ENCODE data around the gene STK16.
"Not testable (repeated sequence)": the region's sequence is repeated elsewhere in the genome, so short reads cannot be mapped to it uniquely, and the experiment has no call there.

STK16 gene

GRCh38 chr2:219245148-219245898 lies at the start of gene STK16, which contains the start of gene GLB1L:
STK16 (plus strand) TSS chr2:219245479; CDS start chr2:219246000, 521 bp downstream.
GLB1L (minus strand) TSS chr2:219245444; CDS start chr2:219243573, 1,871 bp downstream.
- no peaks in the 10 kb centered on the region for H3K27me3 Mint-ChIP-seq
- H3K9me3 Mint-ChIP-seq, result no peaks in the 10 kb centered on the region
- H3K36me3 Mint-ChIP-seq, result peaks cover 7% of the 10 kb centered on the region
- H3K27ac Mint-ChIP-seq, result peak within 1 kb of the TSS; percentile 97
- peak within 1 kb of the TSS; percentile 98 for H3K4me3 Mint-ChIP-seq
- H3K4me1 Mint-ChIP-seq, result peaks cover 65% of the 10 kb centered on the region

GRCh38 chr2:219197388-219197787 lies 47.9 kb upstream of the STK16 start:
- no peaks in the 10 kb centered on the region for H3K36me3 Mint-ChIP-seq
- no peak overlapping the region for H3K4me3 Mint-ChIP-seq
- H3K4me1 Mint-ChIP-seq, result peaks cover 11% of the 10 kb centered on the region

GRCh38 chr2:219198974-219199373 lies 46.3 kb upstream of the STK16 start:
- Mint-ChIP-seq H3K27ac (no peak overlapping the region), H3K9me3 (no peaks in the 10 kb centered on the region), H3K36me3 (no peaks in the 10 kb centered on the region), H3K4me1 (peaks cover 11% of the 10 kb centered on the region), H3K4me3 (no peak overlapping the region), H3K27me3 (no peaks in the 10 kb centered on the region)

More at GRCh38 chr2:219197388-219197787, 47.9 kb upstream of the STK16 start:
- Mint-ChIP-seq H3K27ac (no peak overlapping the region), H3K9me3 (no peaks in the 10 kb centered on the region), H3K27me3 (no peaks in the 10 kb centered on the region)

- no peaks in the 10 kb centered on the region for H3K9me3 Mint-ChIP-seq
- H3K36me3 Mint-ChIP-seq, result no peaks in the 10 kb centered on the region
- no peak overlapping the region for H3K4me3 Mint-ChIP-seq
- H3K4me1 Mint-ChIP-seq, result peaks cover 11% of the 10 kb centered on the region
- no peak overlapping the region for H3K27ac Mint-ChIP-seq
- no peaks in the 10 kb centered on the region for H3K27me3 Mint-ChIP-seq
Observed at GRCh38 chr2:219199470-219200211, 45.6 kb upstream of the STK16 start.

GRCh38 chr2:219200502-219201326 lies 44.6 kb upstream of the STK16 start:
- not testable (repeated sequence) for H3K36me3 Mint-ChIP-seq, H3K9me3 Mint-ChIP-seq, H3K27me3 Mint-ChIP-seq
- peaks cover 11% of the 10 kb centered on the region for H3K4me1 Mint-ChIP-seq
- peak overlapping the region; percentile 82 for H3K4me3 Mint-ChIP-seq
- peak overlapping the region; percentile 79 for H3K27ac Mint-ChIP-seq

- H3K9me3 Mint-ChIP-seq, H3K27ac Mint-ChIP-seq, H3K36me3 Mint-ChIP-seq, H3K27me3 Mint-ChIP-seq, H3K4me3 Mint-ChIP-seq: not testable (repeated sequence)
- H3K4me1 Mint-ChIP-seq, result peaks cover 15% of the 10 kb centered on the region
Observed at GRCh38 chr2:219201331-219201730, 43.9 kb upstream of the STK16 start.

GRCh38 chr2:219204425-219205164 lies 40.7 kb upstream of the STK16 start:
- Mint-ChIP-seq H3K36me3 (peaks cover 3% of the 10 kb centered on the region), H3K27me3 (no peaks in the 10 kb centered on the region), H3K4me1 (peaks cover 33% of the 10 kb centered on the region), H3K9me3 (no peaks in the 10 kb centered on the region), H3K4me3 (no peak overlapping the region), H3K27ac (no peak overlapping the region)

GRCh38 chr2:219205165-219205538 lies 40.1 kb upstream of the STK16 start:
- H3K36me3 Mint-ChIP-seq, result peaks cover 3% of the 10 kb centered on the region
- peak overlapping the region; percentile 35 for H3K27ac Mint-ChIP-seq
- no peak overlapping the region for H3K4me3 Mint-ChIP-seq
- no peaks in the 10 kb centered on the region for H3K27me3 Mint-ChIP-seq
- H3K4me1 Mint-ChIP-seq, result peaks cover 37% of the 10 kb centered on the region
- H3K9me3 Mint-ChIP-seq, result no peaks in the 10 kb centered on the region

GRCh38 chr2:219205981-219206327 lies 39.3 kb upstream of the STK16 start:
- Mint-ChIP-seq H3K9me3 (no peaks in the 10 kb centered on the region), H3K4me3 (peak overlapping the region; percentile 90), H3K27ac (peak overlapping the region; percentile 96), H3K36me3 (peaks cover 3% of the 10 kb centered on the region), H3K4me1 (peaks cover 36% of the 10 kb centered on the region), H3K27me3 (no peaks in the 10 kb centered on the region)

GRCh38 chr2:219206328-219207133 lies 38.7 kb upstream of the STK16 start, which contains the start of gene ZFAND2B:
ZFAND2B (plus strand) TSS chr2:219206782; CDS start chr2:219206988, 206 bp downstream.
- Mint-ChIP-seq H3K4me1 (peaks cover 42% of the 10 kb centered on the region), H3K9me3 (no peaks in the 10 kb centered on the region), H3K27ac (peak within 1 kb of the TSS; percentile 96), H3K4me3 (peak within 1 kb of the TSS; percentile 90), H3K27me3 (no peaks in the 10 kb centered on the region), H3K36me3 (peaks cover 3% of the 10 kb centered on the region)

- Mint-ChIP-seq H3K27ac (peak overlapping the region; percentile 51), H3K4me1 (peaks cover 42% of the 10 kb centered on the region), H3K4me3 (peak overlapping the region; percentile 77), H3K27me3 (no peaks in the 10 kb centered on the region), H3K36me3 (peaks cover 5% of the 10 kb centered on the region), H3K9me3 (no peaks in the 10 kb centered on the region)
Observed at GRCh38 chr2:219207134-219207883, 38.0 kb upstream of the STK16 start.

GRCh38 chr2:219207884-219208740 lies 37.2 kb upstream of the STK16 start:
- H3K36me3 Mint-ChIP-seq, result peaks cover 5% of the 10 kb centered on the region
- H3K4me1 Mint-ChIP-seq, result peaks cover 42% of the 10 kb centered on the region
- no peaks in the 10 kb centered on the region for H3K27me3 Mint-ChIP-seq
- H3K27ac Mint-ChIP-seq, result peak overlapping the region; percentile 41
- no peaks in the 10 kb centered on the region for H3K9me3 Mint-ChIP-seq
- peak overlapping the region; percentile 68 for H3K4me3 Mint-ChIP-seq
